Measurements from ENCODE around the gene SPOCD1.

Gene SPOCD1

DNA sequence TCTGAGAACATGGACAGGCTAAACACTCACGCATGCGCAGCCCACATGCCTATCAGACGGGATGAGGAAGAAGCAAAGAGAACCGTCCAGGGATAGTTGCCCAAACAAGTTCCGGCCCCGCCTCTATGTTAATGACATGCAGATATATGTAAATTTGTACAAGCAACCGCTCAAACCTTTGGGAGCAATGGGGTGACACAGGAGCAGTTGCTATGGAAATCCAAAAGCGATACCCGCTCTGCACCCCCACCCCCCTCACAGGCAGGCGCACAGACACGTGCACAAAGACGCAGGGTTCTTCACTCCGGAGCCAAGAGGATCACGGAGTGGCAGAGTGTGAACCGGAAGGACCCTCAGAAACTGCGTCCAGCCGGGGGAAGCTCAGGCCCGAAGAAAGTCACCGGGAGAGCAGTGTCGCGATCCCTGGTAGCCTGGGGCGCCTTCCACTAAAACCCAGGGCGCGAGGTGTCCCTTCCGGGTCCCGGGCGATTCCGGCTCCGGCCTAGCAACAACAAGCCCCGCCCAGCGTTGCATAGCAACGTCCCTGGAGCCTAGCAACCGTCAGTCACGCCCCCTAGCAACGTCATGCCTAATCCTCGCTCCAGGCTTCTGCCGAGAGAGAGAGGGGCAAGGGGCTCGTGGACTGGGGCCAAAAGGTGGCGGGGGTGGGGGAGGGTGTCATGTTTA lies 27.5 kb downstream of the SPOCD1 start:
- no peaks in the 10 kb centered on the region for H3K27me3 ChIP-seq (ENCODE audit: insufficient read depth, low read length, poor library complexity, severe bottlenecking)
- no peaks in the 10 kb centered on the region for H3K9me3 ChIP-seq (ENCODE audit: insufficient read depth, low read depth, low read length)
- H3F3A ChIP-seq (ENCODE audit: low read depth): no peaks in the 10 kb centered on the region
- H2AFZ ChIP-seq (ENCODE audit: low read length): peak overlapping the region; percentile 92
- H3K9ac ChIP-seq (ENCODE audit: low read depth, low read length, poor library complexity, severe bottlenecking): peak overlapping the region; percentile 66
- H3K4me1 ChIP-seq (ENCODE audit: insufficient read depth, low read length, poor library complexity, severe bottlenecking): peaks cover 28% of the 10 kb centered on the region
- H3K79me2 ChIP-seq (ENCODE audit: insufficient read depth, low read length): no peaks in the 10 kb centered on the region
- TF ChIP-seq, protein P1, sequence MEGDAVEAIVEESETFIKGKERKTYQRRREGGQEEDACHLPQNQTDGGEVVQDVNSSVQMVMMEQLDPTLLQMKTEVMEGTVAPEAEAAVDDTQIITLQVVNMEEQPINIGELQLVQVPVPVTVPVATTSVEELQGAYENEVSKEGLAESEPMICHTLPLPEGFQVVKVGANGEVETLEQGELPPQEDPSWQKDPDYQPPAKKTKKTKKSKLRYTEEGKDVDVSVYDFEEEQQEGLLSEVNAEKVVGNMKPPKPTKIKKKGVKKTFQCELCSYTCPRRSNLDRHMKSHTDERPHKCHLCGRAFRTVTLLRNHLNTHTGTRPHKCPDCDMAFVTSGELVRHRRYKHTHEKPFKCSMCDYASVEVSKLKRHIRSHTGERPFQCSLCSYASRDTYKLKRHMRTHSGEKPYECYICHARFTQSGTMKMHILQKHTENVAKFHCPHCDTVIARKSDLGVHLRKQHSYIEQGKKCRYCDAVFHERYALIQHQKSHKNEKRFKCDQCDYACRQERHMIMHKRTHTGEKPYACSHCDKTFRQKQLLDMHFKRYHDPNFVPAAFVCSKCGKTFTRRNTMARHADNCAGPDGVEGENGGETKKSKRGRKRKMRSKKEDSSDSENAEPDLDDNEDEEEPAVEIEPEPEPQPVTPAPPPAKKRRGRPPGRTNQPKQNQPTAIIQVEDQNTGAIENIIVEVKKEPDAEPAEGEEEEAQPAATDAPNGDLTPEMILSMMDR (conservative IDR thresholded peaks at IDR 0.05; ENCODE audit: low read length): no peak
- H3K36me3 ChIP-seq (ENCODE audit: insufficient read depth, low read length): no peaks in the 10 kb centered on the region
- peak overlapping the region; percentile 75 for H3K4me3 ChIP-seq (ENCODE audit: low read length, poor library complexity, severe bottlenecking)
- H3K9me2 ChIP-seq (replicated peaks; ENCODE audit: low read depth, low read length): no peaks in the 10 kb centered on the region
- H4K20me1 ChIP-seq (ENCODE audit: insufficient read depth, low read length, poor library complexity, severe bottlenecking): no peaks in the 10 kb centered on the region
- peak overlapping the region; percentile 99 for H3K4me2 ChIP-seq (ENCODE audit: low read depth, low read length, poor library complexity, severe bottlenecking)

DNA sequence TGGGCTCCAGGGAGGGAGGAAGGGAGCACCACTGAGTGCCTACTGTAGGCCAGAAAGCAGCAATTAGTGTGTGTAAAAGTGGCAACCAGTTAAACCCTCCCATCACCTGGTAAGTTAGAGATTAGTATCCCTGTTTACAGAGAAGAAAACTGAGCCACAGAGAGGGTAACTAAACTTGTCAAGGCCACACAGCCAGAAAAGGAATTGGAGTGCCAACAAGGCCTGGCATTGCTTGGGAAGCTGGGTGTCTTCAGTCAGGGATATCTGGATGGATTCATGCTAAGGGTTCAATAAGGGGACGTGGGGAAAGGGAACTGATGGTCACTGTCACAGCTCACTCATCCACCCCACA lies 28.1 kb downstream of the SPOCD1 start:
- Histone ChIP-seq H3K79me2 (ENCODE audit: insufficient read depth, low read length) (no peaks in the 10 kb centered on the region), H3K4me2 (ENCODE audit: low read depth, low read length, poor library complexity, severe bottlenecking) (peak overlapping the region; percentile 99), H3K9me2 (replicated peaks; ENCODE audit: low read depth, low read length) (no peaks in the 10 kb centered on the region), H3K9me3 (ENCODE audit: insufficient read depth, low read depth, low read length) (no peaks in the 10 kb centered on the region), H3K36me3 (ENCODE audit: insufficient read depth, low read length) (no peaks in the 10 kb centered on the region), H3K4me3 (ENCODE audit: low read length, poor library complexity, severe bottlenecking) (peak overlapping the region; percentile 75), H2AFZ (ENCODE audit: low read length) (no peak overlapping the region), H3K9ac (ENCODE audit: low read depth, low read length, poor library complexity, severe bottlenecking) (peak overlapping the region; percentile 66), H3K27me3 (ENCODE audit: insufficient read depth, low read length, poor library complexity, severe bottlenecking) (no peaks in the 10 kb centered on the region), H3K4me1 (ENCODE audit: insufficient read depth, low read length, poor library complexity, severe bottlenecking) (peaks cover 33% of the 10 kb centered on the region), H3F3A (ENCODE audit: low read depth) (no peaks in the 10 kb centered on the region), H4K20me1 (ENCODE audit: insufficient read depth, low read length, poor library complexity, severe bottlenecking) (no peaks in the 10 kb centered on the region)
- no peak for TF ChIP-seq EZH2phosphoT487 (IDR thresholded peaks at IDR 0.05; ENCODE audit: borderline replicate concordance)
- TF ChIP-seq, protein P1 (conservative IDR thresholded peaks at IDR 0.05; ENCODE audit: low read length): no peak

DNA sequence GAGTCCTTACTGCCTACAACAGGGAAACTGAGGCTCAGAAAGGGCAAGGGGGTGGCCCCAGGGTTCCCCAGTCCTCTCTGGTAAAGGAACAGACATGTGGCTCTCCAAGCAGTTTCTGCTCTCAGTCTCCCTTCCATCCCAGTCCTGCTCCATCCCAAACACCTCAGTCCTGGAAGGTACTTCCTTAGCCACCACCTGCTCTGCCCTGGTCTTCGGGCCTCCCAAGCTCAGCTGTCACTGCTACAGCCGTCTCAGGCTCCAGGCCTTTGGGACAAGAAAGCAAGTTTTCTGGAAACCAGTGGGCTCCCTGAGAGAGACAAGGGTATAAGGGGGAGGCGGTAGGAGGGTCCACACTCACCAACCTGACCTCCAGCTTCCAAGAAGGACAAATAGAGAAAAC lies 28.6 kb downstream of the SPOCD1 start:
- Histone ChIP-seq H3K9me2 (replicated peaks; ENCODE audit: low read depth, low read length) (no peaks in the 10 kb centered on the region), H3K9me3 (ENCODE audit: insufficient read depth, low read depth, low read length) (no peaks in the 10 kb centered on the region), H3F3A (ENCODE audit: low read depth) (no peaks in the 10 kb centered on the region), H3K4me3 (ENCODE audit: low read length, poor library complexity, severe bottlenecking) (no peak overlapping the region), H3K27me3 (ENCODE audit: insufficient read depth, low read length, poor library complexity, severe bottlenecking) (no peaks in the 10 kb centered on the region), H3K79me2 (ENCODE audit: insufficient read depth, low read length) (no peaks in the 10 kb centered on the region), H4K20me1 (ENCODE audit: insufficient read depth, low read length, poor library complexity, severe bottlenecking) (no peaks in the 10 kb centered on the region), H2AFZ (ENCODE audit: low read length) (no peak overlapping the region), H3K36me3 (ENCODE audit: insufficient read depth, low read length) (no peaks in the 10 kb centered on the region), H3K4me2 (ENCODE audit: low read depth, low read length, poor library complexity, severe bottlenecking) (no peak overlapping the region), H3K9ac (ENCODE audit: low read depth, low read length, poor library complexity, severe bottlenecking) (peak overlapping the region; percentile 66), H3K4me1 (ENCODE audit: insufficient read depth, low read length, poor library complexity, severe bottlenecking) (peaks cover 38% of the 10 kb centered on the region)
- TF ChIP-seq, protein P1 (conservative IDR thresholded peaks at IDR 0.05; ENCODE audit: low read length): no peak
- no peak for TF ChIP-seq EZH2phosphoT487 (IDR thresholded peaks at IDR 0.05; ENCODE audit: borderline replicate concordance)
